ENCODE measurements around the gene UBE2Z.

The UBE2Z gene

DNA sequence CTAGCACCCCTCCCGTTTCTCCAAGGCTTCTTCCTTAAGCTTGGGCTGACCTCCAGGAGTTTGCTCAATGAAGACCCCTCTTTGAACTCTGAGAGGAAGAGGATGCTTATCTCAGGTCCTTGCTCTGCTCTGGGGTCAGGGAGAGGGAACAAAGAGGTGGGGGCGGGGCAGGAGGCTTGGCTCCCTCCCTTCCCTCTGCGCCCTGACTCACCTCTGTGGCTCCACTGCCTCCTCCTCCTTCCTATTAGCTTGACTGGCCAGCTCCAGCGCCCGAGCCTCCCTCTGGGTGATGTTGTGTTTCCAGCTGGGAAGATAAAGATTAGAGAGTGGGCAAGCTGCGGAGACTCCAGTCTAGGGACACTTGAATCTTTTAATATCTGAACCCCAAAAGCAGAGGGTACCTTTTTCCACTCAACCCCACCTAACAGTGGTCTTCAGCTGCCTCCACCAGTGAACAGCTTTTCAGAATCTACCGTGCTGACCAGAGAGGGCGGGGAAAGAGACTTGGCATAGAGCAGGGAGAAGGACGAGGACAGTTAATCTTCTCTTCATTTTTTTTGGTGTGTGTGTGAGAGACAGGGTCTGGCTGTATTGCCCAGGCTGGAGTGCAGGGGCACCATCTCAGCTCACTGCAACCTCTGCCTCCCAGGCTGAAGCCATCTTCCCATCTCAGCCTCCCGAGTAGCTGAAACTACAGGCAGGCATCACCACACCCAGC lies 53.5 kb downstream of the UBE2Z start:
- no peak for DNase-seq

DNA sequence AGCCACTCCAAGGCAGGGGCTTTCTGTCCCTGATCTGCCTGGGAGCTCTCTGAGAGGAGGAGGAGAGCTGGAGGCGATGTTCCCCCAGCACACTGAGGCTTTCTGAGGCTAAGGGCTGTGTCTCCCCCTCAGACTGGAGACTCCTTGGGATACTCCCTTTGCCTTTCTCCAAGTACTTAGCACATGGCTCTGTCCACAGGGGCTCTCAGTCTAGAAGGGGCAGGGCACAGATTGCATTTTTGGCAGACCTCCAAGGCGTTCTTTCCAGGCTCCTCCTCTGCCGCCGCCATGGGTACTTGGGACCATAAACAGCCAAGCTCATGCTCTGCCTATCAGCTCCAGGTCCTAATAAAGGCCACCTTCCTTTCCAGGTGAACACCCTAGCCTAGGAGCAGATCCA lies 62.0 kb downstream of the UBE2Z start:
- no peak for DNase-seq

DNA sequence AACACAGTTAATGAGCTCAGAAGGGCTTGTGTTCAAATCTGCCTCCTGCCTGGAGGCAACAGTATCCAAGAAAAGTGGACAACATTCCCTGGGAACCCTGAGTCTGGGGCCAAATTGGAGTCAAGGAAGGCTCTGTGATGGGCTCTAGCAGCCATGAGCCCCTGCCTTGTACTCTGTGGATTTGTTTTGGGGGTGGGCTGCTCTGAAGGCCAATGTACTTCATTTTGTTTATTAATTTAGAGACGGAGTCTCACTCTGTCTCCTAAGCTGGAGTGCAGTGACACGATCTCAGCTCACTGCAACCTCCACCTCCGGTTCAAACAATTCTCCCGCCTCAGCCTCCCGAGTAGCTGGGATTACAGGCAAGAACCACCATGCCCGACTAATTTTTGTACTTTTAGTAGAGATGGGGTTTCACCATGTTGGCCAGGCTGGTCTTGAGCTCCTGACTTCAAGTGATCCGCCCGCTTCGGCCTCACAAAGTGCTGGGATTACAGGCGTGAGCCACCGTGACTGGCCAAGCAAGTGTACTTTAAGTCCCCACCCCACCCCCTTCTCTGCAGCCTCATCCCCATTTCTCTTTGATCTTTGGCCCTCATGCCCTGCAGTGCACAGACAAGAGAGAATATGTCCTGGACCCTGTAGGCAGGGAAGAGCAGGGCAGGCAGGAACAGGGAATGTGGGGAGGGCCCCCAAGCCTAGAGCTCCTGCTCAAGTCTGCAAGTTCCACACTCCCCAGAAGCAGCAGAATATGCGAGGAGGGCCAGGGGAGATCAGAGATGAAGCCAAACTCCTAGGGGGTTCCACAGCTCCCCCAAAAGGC lies 62.9 kb downstream of the UBE2Z start:
- DNase-seq: no peak

DNA sequence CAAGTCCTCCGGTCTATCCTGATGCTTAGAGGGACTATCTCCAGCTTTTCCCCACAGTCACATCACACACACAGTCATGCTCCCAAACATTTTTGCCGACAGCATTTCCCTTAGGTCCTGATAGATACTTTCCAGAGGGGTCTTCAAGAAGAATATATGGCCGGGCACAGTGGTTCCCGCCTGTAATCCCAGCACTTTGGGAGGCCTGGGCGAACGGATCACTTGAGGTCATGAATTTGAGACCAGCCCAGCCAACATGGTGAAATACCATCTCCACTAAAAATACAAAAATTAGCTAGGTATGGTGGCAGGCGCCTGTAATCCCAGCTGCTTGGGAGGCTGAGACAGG lies 64.5 kb downstream of the UBE2Z start:
- no peak for DNase-seq

DNA sequence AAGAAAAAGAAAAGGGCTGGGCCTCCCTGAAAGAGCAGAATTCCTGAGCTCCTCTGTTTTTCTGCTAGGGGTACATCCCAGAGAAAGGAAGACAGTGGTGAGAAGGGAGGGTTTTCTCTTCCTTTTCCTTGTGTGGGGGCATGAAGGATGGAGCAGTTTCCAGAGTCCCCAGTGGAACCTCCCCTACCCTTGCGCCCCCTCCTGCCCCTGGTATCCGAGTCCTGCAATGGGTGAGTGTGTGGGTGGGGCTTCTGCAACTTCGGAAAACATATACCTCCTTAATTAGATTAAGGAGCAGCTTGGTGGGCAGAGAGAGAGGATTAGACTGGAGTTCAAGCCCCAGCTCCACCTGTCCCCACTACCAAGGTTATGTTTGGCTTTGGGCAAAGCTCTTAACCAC lies 65.6 kb downstream of the UBE2Z start:
- no peak for DNase-seq
